Gastroesophageal sphincter (tissue), 3 donors: ENCODE measurements around the gene PYURF.

ENCODE experiments used
- EP300 ChIP-seq: sonication (generic); formaldehyde crosslinking; IDR thresholded peaks from one replicate; pipeline ENCODE4 v1.6.1; 2017; ENCODE audit warnings: antibody characterized with exemption, mild to moderate bottlenecking
- POLR2AphosphoS5 ChIP-seq: sonication (generic); formaldehyde crosslinking; IDR thresholded peaks from one replicate; pipeline ENCODE4 v1.6.1; 2017; ENCODE audit warnings: antibody characterized with exemption
- TF ChIP-seq, protein P1 (sequence below), 4 experiments: fragments of 200-600 bp in 2 of 4; fragments of 450-650 bp in 2 of 4; sonication (generic) in 1 of 4; IDR thresholded peaks; one replicate each; pipeline ENCODE4 v1.5.1; 2017 to 2019; ENCODE audit warnings: antibody characterized with exemption in 4 of 4, mild to moderate bottlenecking in 2 of 4, moderate library complexity in 2 of 4

GRCh38 chr4:88516746-88517145 lies 6.8 kb downstream of the PYURF start:
- TF ChIP-seq, protein P1, sequence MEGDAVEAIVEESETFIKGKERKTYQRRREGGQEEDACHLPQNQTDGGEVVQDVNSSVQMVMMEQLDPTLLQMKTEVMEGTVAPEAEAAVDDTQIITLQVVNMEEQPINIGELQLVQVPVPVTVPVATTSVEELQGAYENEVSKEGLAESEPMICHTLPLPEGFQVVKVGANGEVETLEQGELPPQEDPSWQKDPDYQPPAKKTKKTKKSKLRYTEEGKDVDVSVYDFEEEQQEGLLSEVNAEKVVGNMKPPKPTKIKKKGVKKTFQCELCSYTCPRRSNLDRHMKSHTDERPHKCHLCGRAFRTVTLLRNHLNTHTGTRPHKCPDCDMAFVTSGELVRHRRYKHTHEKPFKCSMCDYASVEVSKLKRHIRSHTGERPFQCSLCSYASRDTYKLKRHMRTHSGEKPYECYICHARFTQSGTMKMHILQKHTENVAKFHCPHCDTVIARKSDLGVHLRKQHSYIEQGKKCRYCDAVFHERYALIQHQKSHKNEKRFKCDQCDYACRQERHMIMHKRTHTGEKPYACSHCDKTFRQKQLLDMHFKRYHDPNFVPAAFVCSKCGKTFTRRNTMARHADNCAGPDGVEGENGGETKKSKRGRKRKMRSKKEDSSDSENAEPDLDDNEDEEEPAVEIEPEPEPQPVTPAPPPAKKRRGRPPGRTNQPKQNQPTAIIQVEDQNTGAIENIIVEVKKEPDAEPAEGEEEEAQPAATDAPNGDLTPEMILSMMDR (IDR thresholded peaks at IDR 0.05): no peak
- TF ChIP-seq EP300 (no peak), POLR2AphosphoS5 (no peak)
